Choroid plexus epithelial cell (primary cell): ENCODE data around the gene THBS4.

Experiments used
- DNase-seq: peaks from one replicate; pipeline ENCODE4 v3.0.0-alpha.2; 2010; ENCODE audit warnings: low read depth
- H3K4me3 ChIP-seq: 2 replicates; pipeline ENCODE4 v1.5.1; 2011; ENCODE audit warnings: low read depth, mild to moderate bottlenecking, control low read depth, low read length, moderate library complexity
- TF ChIP-seq, protein P1 (sequence below): conservative IDR thresholded peaks from 2 replicates; pipeline ENCODE4 v1.5.1; 2011; ENCODE audit warnings: low read depth, mild to moderate bottlenecking, control low read depth, inconsistent platforms, low read length, moderate library complexity

The THBS4 gene

DNA sequence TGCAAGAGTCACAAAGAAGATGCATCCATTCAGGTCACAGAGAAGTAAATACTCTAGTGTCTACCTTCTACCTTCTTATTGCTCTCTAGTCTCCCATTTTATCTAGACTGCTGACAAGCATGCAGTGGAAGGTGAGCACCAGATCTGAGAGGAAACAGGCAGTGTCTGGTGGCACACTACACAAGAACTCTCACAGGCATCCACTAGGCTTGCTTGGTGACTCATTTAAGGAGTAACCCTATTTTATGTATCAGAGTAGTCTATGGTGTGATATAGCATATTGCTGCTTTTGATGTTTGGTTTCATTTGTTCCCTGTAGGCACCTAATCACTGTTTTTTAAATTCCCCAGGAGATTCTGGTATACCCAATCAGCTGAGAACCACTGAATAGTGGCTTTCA, 1.6 kb upstream of the THBS4 start:
- H3K4me3 ChIP-seq = no peak overlapping the region
- TF ChIP-seq, protein P1, sequence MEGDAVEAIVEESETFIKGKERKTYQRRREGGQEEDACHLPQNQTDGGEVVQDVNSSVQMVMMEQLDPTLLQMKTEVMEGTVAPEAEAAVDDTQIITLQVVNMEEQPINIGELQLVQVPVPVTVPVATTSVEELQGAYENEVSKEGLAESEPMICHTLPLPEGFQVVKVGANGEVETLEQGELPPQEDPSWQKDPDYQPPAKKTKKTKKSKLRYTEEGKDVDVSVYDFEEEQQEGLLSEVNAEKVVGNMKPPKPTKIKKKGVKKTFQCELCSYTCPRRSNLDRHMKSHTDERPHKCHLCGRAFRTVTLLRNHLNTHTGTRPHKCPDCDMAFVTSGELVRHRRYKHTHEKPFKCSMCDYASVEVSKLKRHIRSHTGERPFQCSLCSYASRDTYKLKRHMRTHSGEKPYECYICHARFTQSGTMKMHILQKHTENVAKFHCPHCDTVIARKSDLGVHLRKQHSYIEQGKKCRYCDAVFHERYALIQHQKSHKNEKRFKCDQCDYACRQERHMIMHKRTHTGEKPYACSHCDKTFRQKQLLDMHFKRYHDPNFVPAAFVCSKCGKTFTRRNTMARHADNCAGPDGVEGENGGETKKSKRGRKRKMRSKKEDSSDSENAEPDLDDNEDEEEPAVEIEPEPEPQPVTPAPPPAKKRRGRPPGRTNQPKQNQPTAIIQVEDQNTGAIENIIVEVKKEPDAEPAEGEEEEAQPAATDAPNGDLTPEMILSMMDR = no peak
- DNase-seq = no peak

DNA sequence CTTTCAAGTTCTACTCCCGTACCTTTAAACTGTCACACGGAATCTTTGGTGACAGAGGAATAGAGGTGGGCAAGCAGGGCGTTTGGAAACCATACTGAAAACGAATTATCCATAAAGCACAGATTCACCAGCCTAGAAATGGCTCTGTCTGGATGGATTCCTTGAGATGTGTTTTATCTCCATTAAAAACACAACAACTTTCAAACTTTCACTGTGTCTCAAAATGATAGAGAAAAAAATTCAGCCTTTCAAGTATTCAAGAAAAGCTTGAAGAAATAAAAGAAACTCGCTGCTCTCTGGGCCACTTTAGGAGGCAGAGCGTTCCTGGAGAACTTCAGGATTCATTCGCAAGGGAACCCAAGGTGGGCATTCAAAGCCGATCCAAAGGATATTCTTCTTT, 589 bp upstream of the THBS4 start:
- no peak overlapping the region for H3K4me3 ChIP-seq
- no peak for DNase-seq
- TF ChIP-seq, protein P1 = no peak

DNA sequence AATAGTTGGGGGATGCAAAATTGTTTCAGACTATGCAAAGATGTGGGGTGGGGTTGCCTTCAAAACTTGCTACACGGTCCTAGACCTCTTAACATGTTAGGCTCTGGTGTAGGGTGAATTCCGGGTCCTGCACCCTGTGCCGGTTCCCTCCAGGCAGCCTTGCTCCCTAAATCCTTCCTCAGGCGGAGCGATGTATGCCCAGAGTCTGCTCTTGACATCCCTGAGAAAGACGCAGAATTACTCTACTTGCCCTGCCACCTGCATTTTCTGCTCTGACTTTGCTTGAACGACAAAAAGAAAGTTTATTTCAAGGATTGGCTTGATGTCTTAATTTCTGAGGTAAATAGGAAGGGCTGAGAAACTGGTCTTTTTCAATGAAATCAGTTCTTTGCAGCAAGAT, 691 bp downstream of the THBS4 start:
- DNase-seq = no peak
- H3K4me3 ChIP-seq = no peak overlapping the region
- TF ChIP-seq, protein P1 = no peak

DNA sequence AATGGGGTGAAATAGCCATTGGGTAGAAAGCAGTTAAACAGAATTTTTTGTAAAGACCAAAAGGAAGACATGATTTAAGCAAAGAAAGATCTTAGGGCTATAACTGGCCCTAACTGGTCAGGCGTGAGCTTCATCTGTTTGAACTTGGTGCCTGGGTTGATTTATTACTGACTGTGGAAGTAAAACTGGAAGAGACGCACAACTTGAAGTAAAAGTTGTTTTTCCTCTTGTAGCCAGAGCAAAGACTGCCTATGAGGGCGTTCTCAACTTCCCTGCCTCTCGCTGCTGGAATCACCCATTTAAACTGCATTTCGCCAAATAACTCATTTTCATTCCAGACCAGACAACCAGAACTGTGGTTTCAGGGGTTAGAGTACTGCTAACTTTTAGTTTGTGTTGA, 1.5 kb downstream of the THBS4 start:
- TF ChIP-seq, protein P1 = no peak
- no peak for DNase-seq
- H3K4me3 ChIP-seq = no peak overlapping the region

DNA sequence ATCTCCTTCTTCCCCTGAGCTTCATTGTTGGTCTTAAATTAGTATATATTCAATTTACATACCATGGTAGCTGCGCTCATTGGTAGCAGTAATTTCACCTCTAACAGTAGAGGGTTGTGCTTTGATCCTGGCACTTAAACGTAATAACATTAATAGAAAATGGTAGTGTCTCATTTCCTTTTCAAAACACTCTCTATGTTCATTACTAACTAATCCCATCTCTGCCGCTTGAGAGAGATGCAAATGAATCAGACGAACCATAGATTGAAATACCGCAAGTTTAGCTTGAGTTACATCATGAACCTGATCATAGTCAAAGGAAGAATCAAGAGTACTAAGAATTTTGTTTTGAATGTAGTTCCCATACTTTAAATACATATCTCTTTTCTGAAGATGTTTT, 2.2 kb downstream of the THBS4 start:
- no peak for DNase-seq
- TF ChIP-seq, protein P1 = no peak
- no peak overlapping the region for H3K4me3 ChIP-seq

DNA sequence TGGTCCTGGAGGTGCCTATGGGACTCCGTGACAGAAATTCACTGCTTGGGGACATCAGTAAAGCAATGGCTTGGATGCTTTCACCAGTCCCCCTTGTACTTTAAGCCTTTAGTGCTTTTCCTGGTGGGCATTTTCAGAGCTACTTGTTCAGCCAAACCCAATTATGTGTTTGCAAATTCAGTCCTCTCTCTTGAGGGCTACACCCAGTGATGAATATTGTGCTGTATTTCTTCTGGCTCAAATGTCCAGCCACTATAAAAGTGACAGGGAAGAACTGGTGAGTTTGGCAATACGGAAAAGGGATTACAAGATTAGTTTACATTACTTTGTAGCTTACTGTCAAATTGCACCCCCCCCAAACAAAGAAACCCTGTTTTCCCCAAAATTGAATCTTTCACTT, 4.5 kb downstream of the THBS4 start:
- DNase-seq = no peak
- no peak overlapping the region for H3K4me3 ChIP-seq
- TF ChIP-seq, protein P1 = no peak

DNA sequence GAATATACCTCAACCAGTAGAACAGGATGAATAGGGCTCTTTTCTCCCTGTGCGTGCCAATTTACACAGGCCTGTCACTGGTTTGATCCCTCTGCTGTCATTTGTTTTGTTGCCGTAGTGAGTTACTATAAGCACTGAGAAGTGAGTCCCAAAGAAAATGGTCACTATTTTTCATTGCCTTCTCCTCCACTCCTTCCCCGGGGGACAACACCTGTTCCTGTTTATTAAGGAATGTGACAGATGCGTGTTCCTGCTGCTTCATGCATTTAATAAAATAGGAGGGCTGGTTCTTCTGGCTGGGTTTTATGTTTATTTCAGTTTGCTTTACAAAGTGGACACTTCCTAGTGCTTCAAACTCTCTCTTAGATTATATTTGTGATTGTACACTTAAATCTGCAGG, 6.4 kb downstream of the THBS4 start:
- TF ChIP-seq, protein P1 = no peak
- H3K4me3 ChIP-seq = no peak overlapping the region
- no peak for DNase-seq
